H9 (cell line): ENCODE results near the gene TRIM9. TPM values are rescaled to one million over a fixed set of nuclear protein-coding genes. Genes with fewer than 3 reads are reported as not detected.

Experiments
- DNase-seq: peaks from one replicate; pipeline ENCODE4 v3.0.0-alpha.2; 2017
- H2AFZ ChIP-seq: one replicate; pipeline ENCODE4 v1.6.1; 2013; ENCODE audit warnings: mild to moderate bottlenecking, low read length, control low read depth, moderate library complexity
- H2AK5ac ChIP-seq: 2 replicates; pipeline ENCODE4 v1.6.1; 2013; ENCODE audit warnings: low read length, control low read depth, mixed read lengths; ENCODE audit not compliant: insufficient read length
- H2BK120ac ChIP-seq: one replicate; pipeline ENCODE4 v1.6.1; 2013; ENCODE audit warnings: low read depth, mild to moderate bottlenecking, low read length, control low read depth, inconsistent platforms; ENCODE audit not compliant: poor library complexity, severe bottlenecking
- H2BK12ac ChIP-seq: 2 replicates; pipeline ENCODE4 v1.6.1; 2013; ENCODE audit warnings: low read length, control low read depth, mixed read lengths, low read depth; ENCODE audit not compliant: insufficient read length
- H2BK15ac ChIP-seq: 2 replicates; pipeline ENCODE4 v1.6.1; 2013; ENCODE audit warnings: low read depth, low read length, control low read depth
- H2BK20ac ChIP-seq: one replicate; pipeline ENCODE4 v1.6.1; 2013; ENCODE audit warnings: low read depth, mild to moderate bottlenecking, low read length, control low read depth, inconsistent platforms; ENCODE audit not compliant: poor library complexity, severe bottlenecking
- H2BK5ac ChIP-seq: 2 replicates; pipeline ENCODE4 v1.6.1; 2013; ENCODE audit warnings: low read length, control low read depth, mixed read lengths; ENCODE audit not compliant: insufficient read length
- H3K14ac ChIP-seq: 2 replicates; pipeline ENCODE4 v1.6.1; 2013; ENCODE audit warnings: low read length, control low read depth; ENCODE audit not compliant: insufficient read depth
- H3K18ac ChIP-seq: 2 replicates; pipeline ENCODE4 v1.6.1; 2013; ENCODE audit warnings: low read depth, mild to moderate bottlenecking, mixed read lengths, low read length, control low read depth; ENCODE audit not compliant: insufficient read length
- H3K23ac ChIP-seq: 2 replicates; pipeline ENCODE4 v1.6.1; 2013; ENCODE audit warnings: low read length, control low read depth, mixed read lengths, low read depth; ENCODE audit not compliant: insufficient read length
- H3K23me2 ChIP-seq: 2 replicates; pipeline ENCODE4 v1.6.1; 2013; ENCODE audit warnings: low read depth, mild to moderate bottlenecking, mixed read lengths, low read length, control low read depth; ENCODE audit not compliant: insufficient read length, poor library complexity, severe bottlenecking
- H3K27ac ChIP-seq: 2 replicates; pipeline ENCODE4 v1.5.1; 2013; ENCODE audit warnings: low read length, control low read depth, mixed read lengths, low read depth; ENCODE audit not compliant: insufficient read length
- H3K27me3 ChIP-seq: 2 replicates; pipeline ENCODE4 v1.6.1; 2013; ENCODE audit warnings: low read length, control low read depth, inconsistent platforms; ENCODE audit not compliant: insufficient read depth
- H3K4ac ChIP-seq: 2 replicates; pipeline ENCODE4 v1.6.1; 2013; ENCODE audit warnings: low read depth, mild to moderate bottlenecking, control low read depth, inconsistent platforms, low read length, moderate library complexity
- H3K4me1 ChIP-seq: 2 replicates; pipeline ENCODE4 v1.6.1; 2013; ENCODE audit warnings: low read length, control low read depth, inconsistent platforms; ENCODE audit not compliant: insufficient read depth
- H3K4me2 ChIP-seq: 2 replicates; pipeline ENCODE4 v1.6.1; 2013; ENCODE audit warnings: low read length, control low read depth, mixed read lengths; ENCODE audit not compliant: insufficient read length, insufficient read depth
- H3K56ac ChIP-seq: 2 replicates; pipeline ENCODE4 v1.6.1; 2013; ENCODE audit warnings: low read depth, mild to moderate bottlenecking, mixed read lengths, low read length, control low read depth; ENCODE audit not compliant: insufficient read length
- H3K79me1 ChIP-seq: 2 replicates; pipeline ENCODE4 v1.6.1; 2013; ENCODE audit warnings: low read depth, mild to moderate bottlenecking, moderate library complexity, low read length, control low read depth, inconsistent platforms; ENCODE audit not compliant: insufficient read depth, poor library complexity, severe bottlenecking
- H3K79me2 ChIP-seq: 2 replicates; pipeline ENCODE4 v1.6.1; 2013; ENCODE audit warnings: low read length, control low read depth, inconsistent platforms; ENCODE audit not compliant: insufficient read depth
- H3K9ac ChIP-seq: 2 replicates; pipeline ENCODE4 v1.6.1; 2013; ENCODE audit warnings: low read length, control low read depth, mixed read lengths; ENCODE audit not compliant: insufficient read length; ENCODE audit errors: extremely low read depth
- H3K9me3 ChIP-seq: one replicate; pipeline ENCODE4 v1.6.1; 2013; ENCODE audit warnings: low read depth, low read length, inconsistent platforms; ENCODE audit not compliant: control insufficient read depth
- H3T11ph ChIP-seq: one replicate; pipeline ENCODE4 v1.6.1; 2013; ENCODE audit warnings: mild to moderate bottlenecking, low read length, control low read depth, inconsistent platforms
- H4K20me1 ChIP-seq: one replicate; pipeline ENCODE4 v1.6.1; 2013; ENCODE audit not compliant: control insufficient read depth, insufficient read length, insufficient read depth
- H4K5ac ChIP-seq: 2 replicates; pipeline ENCODE4 v1.6.1; 2013; ENCODE audit warnings: low read depth, mild to moderate bottlenecking, mixed read lengths, low read length, control low read depth; ENCODE audit not compliant: insufficient read length
- H4K8ac ChIP-seq: replicated peaks from 2 replicates; pipeline ENCODE4 v1.6.1; 2013; ENCODE audit warnings: low read length, control low read depth, mixed read lengths, low read depth; ENCODE audit not compliant: insufficient read length
- H4K91ac ChIP-seq: 2 replicates; pipeline ENCODE4 v1.6.1; 2013; ENCODE audit warnings: low read depth, mild to moderate bottlenecking, moderate library complexity, mixed read lengths, low read length, control low read depth; ENCODE audit not compliant: insufficient read length
- H3K27ac Mint-ChIP-seq, 3 experiments: 2 replicates in 2 of 3; 3 replicates in 1 of 3; pipeline ENCODE4 v1.8.0; 2020 to 2021; ENCODE audit warnings: mixed read lengths in 3 of 3, mild to moderate bottlenecking in 1 of 3, moderate library complexity in 1 of 3
- H3K27me3 Mint-ChIP-seq: 2 replicates; pipeline ENCODE4 v1.8.0; 2021; ENCODE audit warnings: low read depth, mild to moderate bottlenecking, moderate library complexity, mixed read lengths
- H3K36me3 Mint-ChIP-seq, 3 experiments: 2 replicates in 2 of 3; 3 replicates in 1 of 3; pipeline ENCODE4 v1.8.0; 2020 to 2021; ENCODE audit warnings: low read depth in 3 of 3, mixed read lengths in 3 of 3; ENCODE audit not compliant: insufficient read depth in 1 of 3
- H3K4me1 Mint-ChIP-seq, 2 experiments: 2 replicates each; pipeline ENCODE4 v1.8.0; 2020; ENCODE audit warnings: mixed read lengths in 2 of 2
- H3K4me3 Mint-ChIP-seq, 2 experiments: 2 replicates in 1 of 2; 3 replicates in 1 of 2; pipeline ENCODE4 v1.8.0; 2020 to 2021; ENCODE audit warnings: mild to moderate bottlenecking in 2 of 2, mixed read lengths in 2 of 2, moderate library complexity in 1 of 2
- H3K9me3 Mint-ChIP-seq, 2 experiments: 2 replicates in 1 of 2; 3 replicates in 1 of 2; pipeline ENCODE4 v1.8.0; 2020; ENCODE audit warnings: mild to moderate bottlenecking in 2 of 2, mixed read lengths in 2 of 2, moderate library complexity in 1 of 2
- CTCF ChIP-seq: fragments of 200-600 bp; sonication (generic); conservative IDR thresholded peaks from 3 replicates; pipeline ENCODE4 v1.8.0; 2021; ENCODE audit warnings: antibody characterized with exemption, mild to moderate bottlenecking
- WGBS: extraction: QIAGEN DNeasy Blood & Tissue Kit; methylation state at CpG from one replicate; pipeline ENCODE4 v1.1.7; 2013; ENCODE audit warnings: missing lambda C conversion rate, low lambda C conversion rate, mixed read lengths; ENCODE audit not compliant: insufficient read length; ENCODE audit errors: extremely low coverage; 5-methylcytosine and 5-hydroxymethylcytosine counted together
- total RNA-seq: library from RNA; stranded (reverse); gene quantifications from 2 replicates; pipeline ENCODE4 v1.2.1, GENCODE V29; 2021

Gene TRIM9
- total RNA-seq, 1 experiment from 2014 or later, result 0.98 TPM

- Mint-ChIP-seq H3K27ac (no peak overlapping the region), H3K9me3 (peaks cover 16 to 19% of the 10 kb centered on the region in 2 experiments)
- H2BK120ac ChIP-seq, result no peak overlapping the region
These were observed 36.6 kb upstream of the TRIM9 start for GRCh38 chr14:51131516-51131915.

More at GRCh38 chr14:51131516-51131915, 36.6 kb upstream of the TRIM9 start:
- Mint-ChIP-seq H3K4me3 (no peak overlapping the region), H3K36me3 (peaks cover 0 to 14% (median 0%) of the 10 kb centered on the region in 3 experiments; a peak in 5 of 7 replicates), H3K27me3 (peaks cover 1% of the 10 kb centered on the region; the same call in 1 of the 2 replicates), H3K4me1 (no peaks in the 10 kb centered on the region)
- H3K79me2 ChIP-seq, result no peaks in the 10 kb centered on the region
- H3K4ac ChIP-seq, result no peak overlapping the region
- no peak overlapping the region for H3T11ph ChIP-seq
- no peak overlapping the region for H3K56ac ChIP-seq
- no peaks in the 10 kb centered on the region for H3K27me3 ChIP-seq
- H2BK5ac ChIP-seq, result no peak overlapping the region
- no peak overlapping the region for H2BK15ac ChIP-seq
- no peaks in the 10 kb centered on the region for H3K4me1 ChIP-seq
- no peaks in the 10 kb centered on the region for H3K9me3 ChIP-seq
- no peaks in the 10 kb centered on the region for H3K23me2 ChIP-seq
- no peak overlapping the region for H3K9ac ChIP-seq
- no peak overlapping the region for H3K27ac ChIP-seq
- TF ChIP-seq CTCF, result no peak
- no peaks in the 10 kb centered on the region for H4K20me1 ChIP-seq
- H4K5ac ChIP-seq, result no peak overlapping the region
- no peak overlapping the region for H3K4me2 ChIP-seq
- WGBS, result no CpG with 5 or more reads among the region's 2 CpGs
- no peak overlapping the region for H2AK5ac ChIP-seq
- H2BK20ac ChIP-seq, result no peak overlapping the region
- H3K23ac ChIP-seq, result no peak overlapping the region
- no peak overlapping the region for H4K91ac ChIP-seq
- no peak overlapping the region for H2BK12ac ChIP-seq
- H3K14ac ChIP-seq, result no peak overlapping the region
- H2AFZ ChIP-seq, result no peak overlapping the region
- DNase-seq, result no peak
- H4K8ac ChIP-seq, result no peak overlapping the region
- no peak overlapping the region for H3K18ac ChIP-seq
- H3K79me1 ChIP-seq, result no peaks in the 10 kb centered on the region
